ENCODE measurements around the gene SMC1B. TPM values are rescaled to one million over a fixed set of nuclear protein-coding genes. Genes with fewer than 3 reads are reported as not detected.
"Not testable (repeated sequence)": the region's sequence is repeated elsewhere in the genome, so short reads cannot be mapped to it uniquely, and the experiment has no call there.

The SMC1B gene
- total RNA-seq, 1 donor from 2014 or later, result not detected

DNA sequence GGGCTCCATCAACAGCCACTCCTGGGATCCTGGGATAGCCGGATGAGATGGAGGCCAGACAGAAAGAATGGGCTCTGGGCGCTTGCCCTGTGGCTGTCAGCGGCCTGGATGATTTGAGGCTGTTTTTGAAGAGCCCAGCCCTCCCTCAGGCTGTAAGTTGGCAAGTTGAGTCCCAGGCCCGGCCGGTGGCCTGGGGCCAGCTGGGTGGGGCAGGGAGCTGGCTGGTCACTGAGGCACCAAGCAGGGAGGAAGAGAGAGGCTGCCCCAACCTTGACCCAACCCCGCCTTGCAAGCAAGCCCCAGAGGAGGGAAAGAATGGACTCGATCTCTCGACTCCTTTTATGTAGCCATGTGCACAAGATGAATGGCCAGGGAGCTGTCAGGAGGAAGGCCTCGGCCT is 35.0 kb upstream of the SMC1B start:
- peak overlapping the region in 1 of 2 donors; percentile 1 for H3K27ac ChIP-seq
- H3K36me3 ChIP-seq, result no peaks in the 10 kb centered on the region
- H3K27me3 ChIP-seq, result no peaks in the 10 kb centered on the region
- DNase-seq (ENCODE audit: low spot score in 2 of 2), result peak in 1 of 2 donors; percentile 78
- no peaks in the 10 kb centered on the region for H3K9me3 ChIP-seq
- H3K4me1 ChIP-seq, result peaks cover 11 to 28% of the 10 kb centered on the region in 2 donors
- TF ChIP-seq, protein P1, sequence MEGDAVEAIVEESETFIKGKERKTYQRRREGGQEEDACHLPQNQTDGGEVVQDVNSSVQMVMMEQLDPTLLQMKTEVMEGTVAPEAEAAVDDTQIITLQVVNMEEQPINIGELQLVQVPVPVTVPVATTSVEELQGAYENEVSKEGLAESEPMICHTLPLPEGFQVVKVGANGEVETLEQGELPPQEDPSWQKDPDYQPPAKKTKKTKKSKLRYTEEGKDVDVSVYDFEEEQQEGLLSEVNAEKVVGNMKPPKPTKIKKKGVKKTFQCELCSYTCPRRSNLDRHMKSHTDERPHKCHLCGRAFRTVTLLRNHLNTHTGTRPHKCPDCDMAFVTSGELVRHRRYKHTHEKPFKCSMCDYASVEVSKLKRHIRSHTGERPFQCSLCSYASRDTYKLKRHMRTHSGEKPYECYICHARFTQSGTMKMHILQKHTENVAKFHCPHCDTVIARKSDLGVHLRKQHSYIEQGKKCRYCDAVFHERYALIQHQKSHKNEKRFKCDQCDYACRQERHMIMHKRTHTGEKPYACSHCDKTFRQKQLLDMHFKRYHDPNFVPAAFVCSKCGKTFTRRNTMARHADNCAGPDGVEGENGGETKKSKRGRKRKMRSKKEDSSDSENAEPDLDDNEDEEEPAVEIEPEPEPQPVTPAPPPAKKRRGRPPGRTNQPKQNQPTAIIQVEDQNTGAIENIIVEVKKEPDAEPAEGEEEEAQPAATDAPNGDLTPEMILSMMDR (IDR thresholded peaks at IDR 0.05), result no peak
- H3K4me3 ChIP-seq, result no peak overlapping the region
- intact Hi-C loops (cut with DNase I), result no loop called here

DNA sequence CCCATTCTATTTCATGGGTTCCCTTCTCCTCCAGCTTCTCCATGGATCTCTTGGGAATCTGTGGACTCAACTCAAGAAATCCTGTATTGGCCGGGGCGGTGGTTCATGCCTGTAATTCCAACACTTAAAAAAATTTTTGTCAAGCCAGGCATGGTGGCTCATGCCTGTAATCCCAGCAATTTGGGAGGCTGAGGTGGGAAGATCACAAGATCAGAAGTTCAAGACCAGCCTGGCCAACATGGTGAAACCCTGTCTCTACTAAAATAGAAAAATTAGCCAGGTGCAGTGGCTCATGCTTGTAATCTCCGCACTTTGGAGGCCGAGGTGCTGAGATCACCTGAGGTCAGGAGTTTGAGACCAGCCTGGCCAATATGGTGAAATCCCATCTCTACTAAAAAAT is 34.2 kb upstream of the SMC1B start:
- intact Hi-C loops (cut with DNase I); H3K4me3 ChIP-seq; H3K27ac ChIP-seq; DNase-seq (ENCODE audit: low spot score in 2 of 2); H3K9me3 ChIP-seq; H3K36me3 ChIP-seq; H3K27me3 ChIP-seq: not testable (repeated sequence)
- H3K4me1 ChIP-seq, result peaks cover 11 to 28% of the 10 kb centered on the region in 2 donors

DNA sequence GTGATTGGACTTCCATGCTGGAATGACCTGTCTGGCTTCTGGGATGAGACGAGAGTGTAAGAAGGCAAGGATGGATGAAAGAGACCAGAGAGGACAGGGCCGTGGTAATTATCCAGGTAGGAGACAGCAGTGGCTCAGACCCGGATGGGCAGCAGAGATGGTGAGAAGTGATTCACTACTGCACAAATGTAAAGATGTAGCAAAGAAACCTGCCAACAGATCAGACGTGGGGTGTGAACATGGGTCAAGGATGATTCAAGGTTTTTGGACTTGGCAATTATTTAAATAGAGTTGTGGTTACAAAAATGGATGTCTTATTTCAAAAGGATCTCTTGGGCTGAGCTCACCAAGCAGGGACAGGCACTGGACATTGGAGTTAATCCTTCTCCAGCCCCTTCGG is 32.8 kb upstream of the SMC1B start:
- intact Hi-C loops (cut with DNase I), result no loop called here
- TF ChIP-seq, protein P1 (IDR thresholded peaks at IDR 0.05), result no peak

DNA sequence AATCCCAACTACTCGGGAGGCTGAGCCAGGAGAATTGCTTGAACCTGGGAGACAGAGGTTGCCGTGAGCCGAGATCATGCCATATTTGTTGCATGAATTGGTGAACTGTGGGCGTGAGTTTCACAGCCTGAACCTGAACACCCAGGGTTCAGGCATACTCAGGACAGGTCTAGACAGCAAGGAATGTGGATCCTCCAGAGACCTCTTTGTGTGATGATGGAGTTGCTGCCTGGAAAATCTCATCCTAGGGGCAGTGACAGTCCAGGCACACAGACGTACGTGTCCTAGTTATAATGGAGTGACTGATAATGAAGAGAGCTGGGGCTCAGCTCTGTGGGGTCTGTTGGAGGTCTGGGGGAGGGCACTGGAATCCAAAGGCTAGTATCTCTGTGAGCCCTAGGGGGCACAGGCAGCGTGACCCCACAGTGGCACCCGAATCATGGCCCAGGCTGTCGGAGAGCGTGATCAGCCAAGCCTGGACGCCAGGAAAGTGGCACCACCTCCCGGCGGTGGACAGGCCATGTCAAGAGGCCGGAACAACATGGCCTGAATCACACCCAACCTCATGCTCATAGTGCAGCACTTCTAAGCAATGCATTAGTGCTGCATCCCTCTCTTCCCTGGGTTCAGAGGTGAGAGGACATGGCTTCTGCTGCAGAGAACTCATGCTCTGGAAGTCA is 31.8 kb upstream of the SMC1B start:
- intact Hi-C loops (cut with DNase I), result no loop called here
- Histone ChIP-seq H3K36me3 (no peaks in the 10 kb centered on the region), H3K4me1 (peaks cover 6 to 11% of the 10 kb centered on the region in 2 donors), H3K4me3 (no peak overlapping the region), H3K9me3 (no peaks in the 10 kb centered on the region), H3K27me3 (no peaks in the 10 kb centered on the region), H3K27ac (no peak overlapping the region)
- no peak for DNase-seq (ENCODE audit: low spot score in 2 of 2)
- TF ChIP-seq, protein P1 (IDR thresholded peaks at IDR 0.05), result no peak

More for the DNA sequence above, 32.8 kb upstream of the SMC1B start:
- no peaks in the 10 kb centered on the region for H3K36me3 ChIP-seq
- H3K4me3 ChIP-seq, result no peak overlapping the region
- no peaks in the 10 kb centered on the region for H3K27me3 ChIP-seq
- peaks cover 6 to 20% of the 10 kb centered on the region in 2 donors for H3K4me1 ChIP-seq
- no peak overlapping the region for H3K27ac ChIP-seq
- no peaks in the 10 kb centered on the region for H3K9me3 ChIP-seq
- no peak for DNase-seq (ENCODE audit: low spot score in 2 of 2)

DNA sequence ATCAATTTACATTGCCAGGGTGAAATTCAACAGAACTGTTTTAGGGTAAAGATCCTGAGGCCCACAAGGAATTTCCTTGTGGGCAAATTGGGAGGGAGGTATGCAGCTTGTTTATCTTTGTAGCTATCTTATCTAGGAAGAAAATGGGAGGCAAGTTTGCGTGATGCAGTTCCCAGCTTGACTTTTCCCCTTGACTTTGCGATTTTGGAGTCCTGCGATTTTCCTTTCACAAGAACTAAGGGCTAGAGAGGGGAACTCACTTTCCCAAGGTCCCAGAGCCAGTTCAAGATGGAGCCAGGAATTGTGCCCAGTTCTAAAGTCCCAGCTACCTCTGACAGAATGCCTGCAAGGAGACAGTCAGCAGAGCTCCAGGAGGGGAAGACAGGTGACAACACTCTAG is 30.8 kb upstream of the SMC1B start:
- Histone ChIP-seq H3K4me1 (peaks cover 6 to 11% of the 10 kb centered on the region in 2 donors), H3K9me3 (no peaks in the 10 kb centered on the region), H3K4me3 (no peak overlapping the region), H3K27ac (no peak overlapping the region), H3K36me3 (no peaks in the 10 kb centered on the region), H3K27me3 (no peaks in the 10 kb centered on the region)
- TF ChIP-seq, protein P1 (IDR thresholded peaks at IDR 0.05), result no peak
- DNase-seq (ENCODE audit: low spot score in 2 of 2), result no peak
- intact Hi-C loops (cut with DNase I), result loop anchor here (5.0 kb wide), 2 partner anchors 33 to 58 kb away; partner anchors contain the start of gene FBLN1

DNA sequence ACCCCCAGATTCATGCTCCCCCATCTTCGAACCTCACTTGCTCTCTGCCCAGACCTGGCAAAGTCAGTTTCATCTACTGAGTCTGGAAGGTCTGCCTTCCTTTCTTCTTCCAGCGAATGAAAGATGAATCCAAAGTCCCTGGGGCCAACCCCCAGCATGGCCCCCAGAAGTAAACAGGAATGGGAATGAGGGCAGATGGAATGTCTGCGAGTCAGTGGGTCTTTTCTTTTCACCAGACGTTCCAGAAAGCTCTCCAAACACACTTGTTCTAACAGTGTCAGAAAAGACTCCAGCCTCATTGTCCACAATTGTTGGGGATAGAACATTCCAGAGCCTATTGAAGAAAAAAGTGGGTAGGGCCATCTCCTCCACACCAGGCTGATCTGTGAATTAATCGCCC is 28.7 kb upstream of the SMC1B start:
- TF ChIP-seq, protein P1 (IDR thresholded peaks at IDR 0.05), result no peak
- peak overlapping the region; percentile 1 to 42 for H3K27ac ChIP-seq
- H3K4me3 ChIP-seq, result no peak overlapping the region
- H3K4me1 ChIP-seq, result no peaks in the 10 kb centered on the region
- H3K9me3 ChIP-seq, result no peaks in the 10 kb centered on the region
- no peaks in the 10 kb centered on the region for H3K27me3 ChIP-seq
- intact Hi-C loops (cut with DNase I), result loop anchor here (5.0 kb wide), 2 partner anchors 35 to 60 kb away; partner anchors contain the start of gene FBLN1
- H3K36me3 ChIP-seq, result no peaks in the 10 kb centered on the region
- DNase-seq (ENCODE audit: low spot score in 2 of 2), result no peak

Data from ascending aorta (tissue), 2 donors.